ENCODE data around the gene MYCN. TPM values are rescaled to one million over a fixed set of nuclear protein-coding genes. Genes with fewer than 3 reads are reported as not detected.
"Not testable (repeated sequence)": the region's sequence is repeated elsewhere in the genome, so short reads cannot be mapped to it uniquely, and the experiment has no call there.

Gene MYCN
- total RNA-seq, 2 experiments from 2014 or later = not detected

DNA sequence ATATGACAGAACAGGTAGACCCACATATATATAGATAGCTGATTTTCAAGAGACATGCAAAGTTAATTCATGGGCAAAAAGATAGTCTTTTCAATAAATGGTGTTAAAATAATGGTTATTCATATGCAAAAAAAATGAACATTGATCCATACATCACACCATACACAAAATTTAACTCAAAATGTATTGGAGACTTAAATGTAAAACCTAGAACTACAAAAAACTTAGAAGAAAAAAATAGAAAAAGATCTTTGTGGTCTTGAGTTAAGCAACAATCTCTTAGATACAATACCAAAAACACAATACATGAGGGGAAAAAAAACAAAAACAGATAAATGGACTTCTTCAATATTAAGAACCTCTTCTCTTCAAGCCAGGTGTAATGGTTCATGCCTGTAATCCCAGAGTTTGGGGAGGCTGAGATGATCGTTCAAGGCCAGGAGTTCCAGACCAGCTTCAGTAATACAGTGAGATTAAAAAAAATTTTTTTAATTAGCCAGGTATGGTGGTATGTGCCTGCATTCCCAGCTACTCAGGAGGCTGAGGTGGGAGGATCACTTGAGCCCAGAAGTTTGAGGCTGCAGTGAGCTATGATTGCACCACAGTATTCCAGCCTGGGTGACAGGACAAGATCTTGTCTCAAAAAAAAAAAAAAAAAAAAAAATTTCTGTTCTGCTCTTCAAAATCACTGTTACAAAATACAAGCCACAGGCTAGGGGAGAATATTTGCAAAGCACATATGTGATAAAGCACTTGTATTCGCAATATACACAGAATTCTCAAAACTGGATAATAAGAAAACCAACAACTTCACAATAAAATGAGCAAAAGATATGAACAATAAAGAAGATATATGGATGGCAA lies 32.7 kb upstream of the MYCN start:
- CTCF ChIA-PET = interaction anchor here (0.7 kb wide), 1 partner anchor 204 kb away, joined by 3 read pairs; no protein-coding TSS in a partner anchor
- POLR2A ChIA-PET = no interaction called here

DNA sequence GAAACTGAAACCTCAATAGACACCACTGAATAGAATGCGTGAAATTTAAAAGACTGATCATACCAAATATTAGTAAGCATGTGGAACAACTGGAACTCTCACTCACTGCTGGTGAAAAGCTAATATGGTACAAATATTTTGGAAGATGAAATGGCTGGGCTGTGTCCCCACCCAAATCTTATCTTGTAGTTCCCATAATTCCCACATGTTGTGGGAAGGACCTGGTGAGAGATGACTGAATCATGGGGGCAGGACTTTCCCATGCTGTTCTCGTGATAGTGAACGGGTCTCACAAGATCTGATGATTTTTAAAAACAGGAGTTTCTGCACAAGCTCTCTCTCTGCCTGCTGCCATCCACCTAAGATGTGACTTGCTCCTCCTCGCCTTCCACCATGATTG lies 32.0 kb upstream of the MYCN start:
- POLR2A ChIA-PET = no interaction called here
- CTCF ChIA-PET = interaction anchor here (0.7 kb wide), 1 partner anchor 203 kb away, joined by 3 read pairs; no protein-coding TSS in a partner anchor

DNA sequence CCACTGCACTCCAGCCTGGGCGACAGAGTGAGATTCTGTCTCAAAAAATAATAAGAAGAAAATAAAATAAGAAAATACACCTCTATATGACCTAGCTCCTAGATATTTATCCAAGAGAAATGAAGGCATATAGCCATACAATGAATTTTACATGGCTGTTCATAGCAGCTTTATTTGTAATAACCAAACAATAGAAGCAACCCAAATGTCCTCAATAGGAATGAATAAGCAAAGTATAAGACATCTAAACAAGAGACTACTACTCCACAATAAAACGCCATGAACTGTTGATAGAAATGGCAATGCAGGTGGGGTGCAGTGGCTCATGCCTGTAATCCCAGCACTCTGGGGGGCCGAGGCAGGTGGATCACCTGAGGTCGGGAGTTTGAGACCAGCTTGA lies 31.2 kb upstream of the MYCN start:
- POLR2A ChIA-PET = no interaction called here
- CTCF ChIA-PET = no interaction called here

DNA sequence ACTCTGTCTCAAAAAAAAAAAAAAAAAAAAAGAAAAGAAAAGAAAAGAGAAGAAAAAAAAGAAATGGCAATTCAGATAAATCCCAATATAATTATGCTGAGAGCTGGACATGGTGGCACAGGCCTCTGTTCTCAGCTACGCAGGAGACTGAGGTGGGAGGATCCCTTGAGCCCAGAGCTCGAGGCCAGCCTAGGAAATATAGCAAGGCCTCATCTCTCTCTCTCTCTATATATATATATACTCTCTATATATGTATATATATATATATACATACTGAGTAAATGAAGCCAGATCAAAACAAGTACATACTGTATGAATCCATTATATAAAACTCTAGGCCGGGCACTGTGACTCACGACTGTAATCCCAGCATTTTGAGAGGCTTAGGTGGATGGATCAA lies 30.6 kb upstream of the MYCN start:
- CTCF ChIA-PET = no interaction called here
- POLR2A ChIA-PET = no interaction called here

DNA sequence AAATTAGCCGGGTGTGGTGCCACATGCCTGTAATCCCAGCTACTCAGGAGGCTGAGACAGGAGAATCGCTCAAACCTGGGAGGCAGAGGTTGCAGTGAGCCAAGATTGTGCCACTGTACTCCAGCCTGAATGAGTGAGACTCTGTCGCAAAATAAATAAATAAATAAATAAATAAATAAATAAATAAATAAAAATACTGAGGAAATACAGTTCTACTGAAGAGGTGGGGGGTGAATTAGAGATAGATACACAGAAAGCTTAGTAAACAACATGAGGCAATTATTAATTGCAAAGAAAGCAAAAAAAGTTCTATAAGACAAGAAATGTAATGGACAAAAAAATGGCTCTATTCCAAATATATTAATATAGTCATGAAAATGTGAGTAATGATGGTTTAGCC lies 29.1 kb upstream of the MYCN start:
- POLR2A ChIA-PET, CTCF ChIA-PET: not testable (repeated sequence)

DNA sequence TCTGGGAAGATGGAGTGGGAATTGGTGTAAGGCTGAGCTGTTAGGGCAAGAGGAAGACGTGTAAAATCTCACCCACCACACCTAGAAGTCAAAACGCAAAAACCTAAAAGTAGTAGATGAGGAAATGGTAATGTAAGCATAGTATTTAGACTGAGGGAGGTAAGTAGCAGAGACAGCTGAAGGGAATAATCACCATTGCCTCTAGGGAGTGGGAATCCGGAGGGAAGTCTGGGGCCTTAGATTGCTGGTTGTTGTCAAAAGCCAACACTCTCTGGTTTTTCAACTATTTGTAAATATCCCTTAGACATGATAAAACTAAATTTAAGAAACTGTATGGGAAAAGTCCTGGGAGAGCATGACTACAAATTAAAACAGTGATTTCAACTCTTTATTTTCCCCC lies 28.7 kb upstream of the MYCN start:
- ChIA-PET CTCF (no interaction called here), POLR2A (no interaction called here)

DNA sequence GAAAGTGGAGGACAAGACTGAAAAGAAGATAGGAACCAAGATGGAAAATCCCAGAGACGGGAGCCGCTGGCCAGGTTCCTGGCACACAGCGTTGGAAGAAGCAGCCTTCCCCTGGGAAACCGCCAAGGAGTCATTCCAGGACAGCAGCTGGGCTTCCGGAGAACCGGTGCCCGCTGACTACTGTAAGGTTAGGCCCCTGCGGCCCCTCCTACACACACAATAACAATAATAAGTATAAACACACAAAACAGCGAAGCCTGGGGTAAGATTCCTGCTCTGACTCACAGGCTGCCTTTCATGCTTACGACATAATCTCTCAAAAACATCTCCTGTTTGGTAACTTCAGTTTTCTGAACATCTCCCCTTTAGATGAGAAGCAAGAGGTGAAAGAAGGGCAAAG lies 28.1 kb upstream of the MYCN start:
- CTCF ChIA-PET = no interaction called here

DNA sequence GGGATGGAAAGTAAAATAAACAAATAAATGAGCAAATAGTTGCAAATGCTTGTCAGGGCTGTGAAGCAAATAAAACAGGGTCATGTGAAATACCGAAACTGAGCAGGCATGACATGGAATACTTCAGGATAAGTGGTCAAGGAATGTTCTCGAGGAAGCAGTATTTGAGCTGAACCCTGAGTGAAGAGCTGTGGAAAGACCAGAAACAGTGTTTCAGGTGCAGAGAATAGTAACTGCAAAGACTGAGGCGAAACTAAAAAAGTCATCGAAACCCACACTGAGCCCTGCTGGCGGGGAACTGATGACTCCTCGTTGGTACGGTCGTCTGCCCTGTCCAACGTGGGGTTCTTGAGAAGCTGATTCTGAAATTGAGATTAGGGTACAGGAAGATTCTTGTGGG lies 27.2 kb upstream of the MYCN start:
- CTCF ChIA-PET = no interaction called here

More for the DNA sequence above, 28.1 kb upstream of the MYCN start:
- POLR2A ChIA-PET = no interaction called here

DNA sequence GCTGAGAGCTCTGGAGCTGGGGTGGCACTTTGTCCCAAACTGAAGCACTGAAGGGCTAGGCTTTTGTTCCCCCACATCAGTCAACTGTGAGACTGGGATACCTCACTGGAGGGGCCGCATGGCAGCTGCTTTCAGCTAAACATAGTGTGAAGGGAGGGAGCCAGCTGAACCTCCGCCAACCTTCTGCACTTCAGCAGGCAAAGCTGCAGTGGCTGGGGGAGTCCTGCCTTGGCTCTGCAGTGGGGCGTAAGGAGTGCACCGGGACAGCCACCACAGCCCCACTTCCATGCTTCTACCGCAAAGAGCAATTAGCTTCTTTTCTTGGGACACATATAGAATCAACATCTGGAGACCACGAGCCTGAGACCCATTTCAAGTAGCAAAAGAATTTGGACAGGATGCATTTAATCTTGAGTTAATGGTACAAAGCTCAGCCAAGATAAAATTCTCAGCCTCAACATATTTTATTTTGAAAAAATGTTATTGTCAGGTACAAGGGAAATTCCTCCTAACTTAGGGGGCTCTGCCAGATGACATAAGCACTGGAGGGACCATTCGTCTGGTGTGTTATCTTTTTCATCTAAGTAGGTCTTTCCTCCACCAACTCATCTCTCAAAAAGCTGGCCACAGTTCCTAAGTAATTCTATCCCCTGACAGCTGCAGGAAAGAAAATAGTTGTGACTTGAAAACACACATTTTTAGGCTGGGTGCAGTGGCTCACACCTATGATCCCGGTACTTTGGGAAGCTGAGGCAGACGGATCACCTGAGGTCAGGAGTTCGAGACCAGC lies 25.6 kb upstream of the MYCN start:
- ChIA-PET CTCF (no interaction called here), POLR2A (no interaction called here)

More for the DNA sequence above, 27.2 kb upstream of the MYCN start:
- POLR2A ChIA-PET = no interaction called here

DNA sequence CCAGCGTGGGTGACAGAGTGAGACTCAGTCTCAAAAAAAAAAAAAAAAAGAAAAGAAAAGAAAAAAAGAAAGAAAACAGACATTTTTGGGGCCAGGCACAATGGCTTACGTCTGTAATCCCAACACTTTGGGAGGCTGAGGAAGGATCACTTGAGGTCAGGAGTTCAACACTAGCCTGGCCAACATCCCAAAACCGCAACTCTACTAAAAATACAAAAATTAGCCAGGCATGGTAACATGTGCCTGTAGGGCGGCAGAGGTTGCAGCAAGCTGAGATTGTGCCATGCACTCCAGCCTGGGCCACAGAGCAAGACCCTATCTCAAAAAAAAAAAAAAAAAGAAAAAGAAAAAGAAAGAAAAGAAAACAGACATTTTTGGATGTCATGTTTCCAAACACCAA lies 24.8 kb upstream of the MYCN start:
- CTCF ChIA-PET, POLR2A ChIA-PET: not testable (repeated sequence)

DNA sequence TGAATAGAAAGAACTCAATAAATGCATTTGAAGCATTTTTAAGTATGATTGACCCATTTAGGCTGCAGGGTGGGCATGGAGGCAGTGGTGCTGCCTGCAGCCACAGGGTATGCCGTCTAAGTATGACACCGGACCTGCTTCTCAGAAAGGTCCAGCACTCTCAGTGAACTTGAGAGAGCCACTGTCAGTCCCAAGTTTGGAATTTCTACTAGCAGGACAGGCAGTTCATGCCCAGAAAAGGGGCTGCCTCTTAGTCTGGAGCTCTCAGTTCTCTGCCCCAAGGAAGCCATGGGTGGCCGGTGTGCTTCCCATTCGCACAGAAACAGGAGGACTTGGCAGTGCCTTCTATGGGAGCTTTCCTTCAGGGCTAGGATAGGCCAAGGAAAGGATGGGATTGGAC lies 24.0 kb upstream of the MYCN start:
- ChIA-PET CTCF (no interaction called here), POLR2A (no interaction called here)

DNA sequence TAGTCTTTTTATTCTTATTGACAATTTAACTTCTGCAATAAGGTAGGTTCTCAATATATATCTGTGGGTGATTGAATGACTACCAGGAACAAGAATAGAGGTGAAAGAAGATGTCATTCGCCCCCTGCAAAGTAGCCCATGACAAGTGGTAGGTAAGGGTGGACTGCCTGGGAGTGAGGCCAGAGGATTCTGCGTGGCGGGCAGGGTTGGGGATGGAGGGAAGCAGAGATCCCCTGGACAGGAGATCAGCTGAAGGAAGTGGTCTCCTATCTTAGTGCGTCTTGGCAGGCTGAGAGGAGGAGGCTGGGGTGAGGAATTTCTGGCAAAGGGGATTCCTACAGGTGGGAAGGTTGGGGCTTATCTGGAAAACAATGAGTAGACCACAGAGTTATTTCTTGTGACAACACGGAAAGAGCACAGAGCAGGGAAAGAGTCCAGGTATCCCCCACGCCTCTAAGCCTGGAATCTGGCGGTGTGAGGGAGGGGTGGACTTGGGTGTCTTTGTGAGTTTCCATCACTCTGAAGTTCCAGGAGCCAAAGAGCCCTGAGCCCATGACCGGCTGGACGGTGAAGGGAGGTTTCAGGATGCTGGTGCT lies 21.5 kb upstream of the MYCN start:
- CTCF ChIA-PET = no interaction called here
- POLR2A ChIA-PET = no interaction called here

DNA sequence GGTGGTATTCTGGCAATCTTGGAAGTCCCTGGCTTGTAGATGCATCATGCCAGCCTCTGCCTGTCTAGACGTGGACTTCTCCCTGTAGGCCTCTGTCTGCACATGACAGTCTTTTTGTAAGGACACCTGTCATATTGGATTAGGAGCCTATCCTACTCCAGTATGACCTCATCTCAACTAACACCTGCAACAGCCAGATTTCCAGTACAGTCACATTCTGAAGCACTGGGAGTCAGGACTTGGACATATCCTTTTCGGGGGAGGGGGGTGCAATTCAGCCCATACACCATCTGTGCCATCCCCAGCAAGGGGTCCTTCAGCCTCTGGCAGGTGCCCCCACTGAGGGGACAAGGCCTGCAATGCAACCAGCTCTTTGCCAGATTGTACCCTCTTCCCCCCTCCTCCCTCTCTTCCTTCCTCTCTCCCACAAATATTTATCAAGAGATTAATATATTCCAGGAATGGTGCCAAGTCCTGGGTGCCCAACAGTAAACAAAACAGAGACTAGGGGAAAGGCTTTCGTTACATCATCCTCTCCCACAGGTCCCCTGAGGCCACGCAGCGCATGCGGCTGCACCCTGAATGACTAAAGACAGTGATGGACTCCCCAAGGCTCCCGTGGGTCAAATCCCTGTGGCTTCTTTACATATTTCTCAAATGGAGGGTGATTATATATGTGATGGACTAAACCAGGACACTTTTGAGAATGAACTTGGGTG lies 20.5 kb upstream of the MYCN start:
- POLR2A ChIA-PET = no interaction called here
- CTCF ChIA-PET = no interaction called here

DNA sequence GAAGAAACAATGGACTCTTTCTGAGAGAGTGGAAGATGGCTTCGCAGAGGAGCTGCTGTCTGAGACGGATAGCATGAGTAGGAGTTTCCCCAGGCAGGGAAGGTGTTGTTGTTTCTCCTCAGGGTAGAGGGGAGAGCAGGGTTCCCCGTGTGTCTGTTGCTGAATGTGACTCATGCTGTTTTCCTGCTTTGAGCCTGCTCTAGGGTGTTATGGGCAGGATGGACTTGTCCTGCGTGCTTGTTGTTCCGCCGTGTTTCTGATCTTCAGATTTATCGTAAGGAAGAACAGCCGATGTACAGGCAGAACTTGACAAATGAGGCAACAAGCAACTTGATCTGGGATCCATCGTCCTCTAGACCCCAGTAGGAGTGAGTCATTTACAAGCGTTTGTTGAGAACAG lies 19.7 kb upstream of the MYCN start:
- CTCF ChIA-PET = no interaction called here

DNA sequence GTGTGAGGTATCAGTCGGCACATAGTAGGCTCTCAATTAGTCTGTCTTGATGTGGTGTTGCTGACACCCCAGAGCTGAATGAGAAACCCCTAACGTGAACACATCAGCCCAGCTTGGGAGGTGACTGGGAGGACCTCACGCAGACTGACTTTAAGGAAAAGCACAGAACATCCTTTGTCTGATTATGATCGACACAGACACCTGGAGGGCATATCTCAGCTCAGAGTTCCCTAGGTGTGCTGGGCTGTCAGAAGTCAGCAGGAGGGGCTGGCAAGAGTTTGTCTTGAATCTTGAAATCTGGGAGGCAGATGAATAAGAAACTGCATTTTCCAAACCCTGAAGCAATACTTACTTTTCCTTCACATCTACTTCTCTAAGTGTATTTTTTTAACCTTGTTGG lies 16.8 kb upstream of the MYCN start:
- ChIA-PET POLR2A (no interaction called here), CTCF (no interaction called here)

More for the DNA sequence above, 19.7 kb upstream of the MYCN start:
- POLR2A ChIA-PET = no interaction called here

DNA sequence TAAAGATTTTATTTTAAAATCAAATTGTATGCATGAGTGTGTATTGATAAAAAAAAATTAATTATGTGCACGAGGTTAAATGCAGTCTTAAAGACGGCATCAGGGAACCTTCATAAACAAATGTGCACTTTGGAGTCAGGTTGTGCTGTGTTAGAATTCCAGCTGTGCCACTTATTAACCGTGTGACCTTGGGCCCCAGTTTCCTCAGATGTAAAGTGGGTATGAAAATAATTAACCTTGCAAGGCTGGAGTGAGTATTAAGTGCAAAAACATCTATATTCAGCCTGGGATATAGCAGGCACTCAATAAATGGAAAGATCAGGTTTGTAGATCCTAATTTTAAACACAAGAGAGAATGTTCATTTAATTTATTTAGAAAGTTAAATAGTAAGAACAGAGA lies 14.5 kb upstream of the MYCN start:
- POLR2A ChIA-PET = no interaction called here
- CTCF ChIA-PET = interaction anchor here (0.7 kb wide), 1 partner anchor 573 kb away, joined by 3 read pairs; no protein-coding TSS in a partner anchor

DNA sequence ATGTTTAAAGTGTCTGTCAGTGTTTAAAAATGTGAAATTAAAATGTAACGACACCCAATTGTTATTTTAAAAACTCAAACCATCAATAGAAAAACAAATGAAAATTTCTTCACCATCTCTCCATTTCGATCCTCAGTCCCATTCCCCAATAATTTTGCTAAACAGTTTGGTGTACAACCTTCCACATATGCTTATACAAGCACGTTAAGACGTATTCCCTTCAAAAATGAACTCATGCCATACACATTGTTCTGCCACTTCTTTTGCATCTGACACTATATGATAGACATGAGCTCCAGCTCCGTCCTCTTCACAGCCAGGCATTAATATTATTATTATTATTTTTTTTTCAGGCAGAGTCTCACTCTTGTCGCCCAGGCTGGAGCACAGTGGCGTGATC lies 14.1 kb upstream of the MYCN start:
- ChIA-PET POLR2A (no interaction called here), CTCF (interaction anchor here (0.7 kb wide), 1 partner anchor 573 kb away, joined by 3 read pairs; no protein-coding TSS in a partner anchor)

DNA sequence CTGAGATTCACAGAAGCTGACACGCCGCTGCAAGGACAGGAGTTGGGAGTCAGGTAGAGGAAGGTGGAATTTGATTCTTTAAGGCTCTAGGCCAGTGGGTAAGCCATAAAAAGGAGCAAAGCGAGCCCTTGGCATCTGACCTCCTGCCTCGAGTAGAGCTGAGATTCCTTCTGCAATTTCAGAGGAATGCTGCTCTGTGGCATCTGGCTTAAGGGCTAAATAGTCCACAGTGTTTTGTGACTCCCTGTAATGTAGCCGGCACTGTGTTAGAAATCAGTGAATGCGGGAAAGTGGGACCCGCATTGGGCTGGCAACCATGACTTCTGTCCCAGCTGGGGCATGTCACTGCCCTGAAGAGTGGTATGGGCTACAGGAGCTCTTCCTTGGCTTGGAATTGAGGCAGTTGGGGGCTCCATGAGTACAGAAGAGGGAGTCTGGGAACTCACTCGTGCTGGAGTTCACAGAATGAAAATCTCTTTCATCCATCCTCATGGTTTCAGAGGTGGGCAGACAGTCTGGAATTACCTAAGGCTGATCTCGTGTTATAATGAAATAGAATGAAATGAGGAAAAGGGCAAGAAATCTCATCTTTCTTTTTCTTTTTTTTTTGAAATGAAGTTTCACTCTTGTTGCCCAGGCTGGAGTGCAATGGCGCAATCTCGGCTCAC lies 12.7 kb upstream of the MYCN start:
- ChIA-PET POLR2A (no interaction called here), CTCF (no interaction called here)

DNA sequence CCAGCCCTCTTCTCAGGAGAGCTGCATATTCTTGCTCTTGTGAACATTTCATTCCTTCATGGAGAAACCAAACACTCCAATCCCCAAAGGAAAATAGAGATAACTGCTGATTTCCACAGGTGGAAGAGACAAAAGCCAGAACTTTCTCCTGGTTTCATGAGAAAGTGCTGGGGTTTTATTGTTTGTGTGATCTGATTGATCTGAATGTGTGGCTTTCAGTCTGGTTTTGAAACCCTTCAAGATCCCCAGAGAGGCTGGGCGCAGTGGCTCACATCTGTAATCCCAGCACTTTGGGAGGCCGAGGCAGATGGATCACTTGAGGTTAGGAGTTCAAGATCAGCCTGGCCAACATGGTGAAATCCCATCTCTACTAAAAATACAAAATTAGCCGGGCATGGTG lies 11.3 kb upstream of the MYCN start:
- POLR2A ChIA-PET, CTCF ChIA-PET: not testable (repeated sequence)

DNA sequence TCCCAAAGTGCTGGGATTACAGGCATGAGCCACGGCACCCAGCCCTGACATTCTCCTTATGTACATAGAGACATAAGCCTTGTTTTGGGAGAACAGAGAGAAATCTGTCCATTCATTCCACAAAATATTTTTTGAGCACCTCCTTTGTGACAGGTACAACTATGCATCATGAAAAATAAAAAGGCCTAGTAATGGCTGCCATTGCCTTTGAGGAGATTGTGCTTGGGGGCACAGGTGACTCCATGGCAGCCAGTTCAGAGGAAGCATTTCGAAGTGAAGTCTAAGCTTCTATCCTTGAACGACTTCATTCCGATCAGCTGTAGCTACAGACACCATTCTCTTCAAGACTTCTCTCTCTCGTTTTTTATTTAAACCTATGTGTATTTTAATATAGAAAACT lies 10.5 kb upstream of the MYCN start:
- POLR2A ChIA-PET = no interaction called here
- CTCF ChIA-PET = no interaction called here

Data from activated CD8-positive, alpha-beta memory T cell treated with anti-CD3 and anti-CD28 coated beads for 36 hours (primary cell).